Rectal smooth muscle tissue (tissue), 1 donor: ENCODE data around the gene FIGLA.
"Not testable (repeated sequence)": the region's sequence is repeated elsewhere in the genome, so short reads cannot be mapped to it uniquely, and the experiment has no call there.

Experiments used
- H3K27ac ChIP-seq: one replicate; pipeline ENCODE4 v1.7.0; 2013; ENCODE audit warnings: low read depth, low read length, inconsistent platforms
- H3K27me3 ChIP-seq: one replicate; pipeline ENCODE4 v1.7.0; 2013; ENCODE audit warnings: low read length; ENCODE audit not compliant: control insufficient read depth, insufficient read depth
- H3K36me3 ChIP-seq: one replicate; pipeline ENCODE4 v1.7.0; 2013; ENCODE audit warnings: low read length; ENCODE audit not compliant: control insufficient read depth, insufficient read depth
- H3K4me1 ChIP-seq: one replicate; pipeline ENCODE4 v1.7.0; 2013; ENCODE audit warnings: low read length; ENCODE audit not compliant: control insufficient read depth, insufficient read depth
- H3K4me3 ChIP-seq: one replicate; pipeline ENCODE4 v1.7.0; 2013; ENCODE audit warnings: low read length
- H3K9ac ChIP-seq: one replicate; pipeline ENCODE4 v1.7.0; 2013; ENCODE audit warnings: low read length

The FIGLA gene

DNA sequence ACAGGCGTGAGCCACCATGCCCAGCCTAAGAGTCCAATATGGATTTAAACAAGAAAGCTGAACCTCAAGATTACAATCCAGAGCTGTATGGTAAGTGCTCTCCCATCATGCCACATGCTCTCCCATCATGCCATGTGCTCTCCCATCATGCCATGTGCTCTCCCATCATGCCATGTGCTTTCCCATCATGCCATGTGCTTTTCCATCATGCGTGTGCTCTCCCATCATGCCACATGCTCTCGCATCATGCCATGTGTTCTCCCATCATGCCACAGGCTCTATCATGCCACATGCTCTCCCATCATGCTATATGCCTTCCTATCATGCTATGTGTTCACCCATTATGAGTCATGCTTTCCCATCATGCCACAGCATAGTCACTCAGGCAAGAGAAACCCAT is 43.2 kb downstream of the FIGLA start:
- Histone ChIP-seq H3K4me3 (no peak overlapping the region), H3K9ac (no peak overlapping the region), H3K27ac (no peak overlapping the region), H3K4me1 (no peaks in the 10 kb centered on the region), H3K27me3 (no peaks in the 10 kb centered on the region), H3K36me3 (no peaks in the 10 kb centered on the region)

DNA sequence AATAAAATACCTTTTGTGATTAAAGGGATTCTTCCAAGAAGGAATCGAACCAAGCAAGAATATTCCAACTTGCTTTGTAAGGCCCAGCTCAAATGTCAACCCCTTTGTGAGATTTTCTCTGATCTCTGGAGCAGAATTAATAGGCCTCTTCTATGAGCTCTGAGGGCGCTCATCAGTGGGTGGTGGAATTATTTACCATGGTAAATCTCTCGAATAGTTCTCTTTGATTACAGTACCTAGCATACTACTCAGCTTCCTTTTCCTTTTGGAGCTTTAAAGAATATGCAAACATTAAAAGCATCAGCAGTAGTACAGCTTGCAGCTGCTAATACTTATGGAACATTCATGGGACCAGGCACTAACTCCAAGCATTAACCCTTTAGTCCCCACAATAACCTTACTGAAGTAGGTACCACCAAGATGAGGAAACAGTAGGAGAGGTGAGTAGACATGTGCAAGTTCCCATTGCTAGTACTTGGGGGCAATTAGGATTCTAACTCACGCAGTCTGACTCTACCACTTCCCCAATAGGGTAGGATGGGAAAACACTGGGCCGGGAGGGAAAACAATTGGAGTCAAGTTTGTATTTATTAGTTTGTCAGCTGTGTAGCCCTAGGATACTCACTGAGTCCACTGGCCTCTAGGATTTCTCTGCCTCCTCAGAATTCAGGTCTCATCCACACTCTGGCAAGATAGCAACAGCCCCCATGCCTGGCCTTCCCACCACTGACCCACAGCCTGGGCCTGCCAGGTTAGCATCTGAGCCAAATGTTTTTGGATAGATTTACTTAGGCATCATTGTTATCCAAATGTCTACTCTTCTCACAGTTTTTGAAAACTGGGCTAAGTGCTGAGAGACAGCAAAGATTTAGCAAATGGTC is 44.1 kb downstream of the FIGLA start:
- Histone ChIP-seq H3K27ac (no peak overlapping the region), H3K9ac (no peak overlapping the region), H3K27me3 (no peaks in the 10 kb centered on the region), H3K4me1 (no peaks in the 10 kb centered on the region), H3K36me3 (no peaks in the 10 kb centered on the region), H3K4me3 (no peak overlapping the region)

DNA sequence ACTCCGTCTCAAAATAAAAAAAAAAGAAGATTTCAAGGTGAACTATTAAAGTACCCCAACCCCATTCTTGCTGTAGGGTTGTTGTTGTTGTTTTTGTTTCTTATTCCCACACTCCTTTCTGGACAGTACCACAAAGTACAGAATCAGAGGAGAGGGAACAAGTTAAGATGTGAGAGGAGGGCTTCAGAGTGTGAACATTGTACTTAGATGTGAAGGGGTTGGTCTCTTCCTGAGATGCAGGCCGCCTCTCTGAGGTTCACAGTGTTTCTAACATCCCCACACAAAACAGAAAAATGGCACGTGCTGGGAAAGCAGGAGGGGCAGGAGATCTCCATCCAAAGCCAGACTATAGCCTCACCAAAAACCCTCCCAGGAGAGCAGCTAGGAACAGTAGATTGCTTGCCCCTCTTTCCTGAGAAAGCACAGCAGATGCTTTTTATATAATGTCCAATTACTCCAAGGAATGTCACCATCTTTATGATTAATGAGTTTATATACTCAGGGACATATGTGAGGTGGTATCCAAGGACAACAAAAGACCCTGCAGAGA is 45.1 kb downstream of the FIGLA start:
- Histone ChIP-seq H3K27me3 (no peaks in the 10 kb centered on the region), H3K27ac (no peak overlapping the region), H3K4me1 (no peaks in the 10 kb centered on the region), H3K36me3 (no peaks in the 10 kb centered on the region), H3K4me3 (no peak overlapping the region), H3K9ac (no peak overlapping the region)

- no peaks in the 10 kb centered on the region for H3K36me3 ChIP-seq
- H3K27ac ChIP-seq: no peak overlapping the region
- H3K4me1 ChIP-seq: no peaks in the 10 kb centered on the region
- H3K27me3 ChIP-seq: no peaks in the 10 kb centered on the region
- H3K4me3 ChIP-seq: no peak overlapping the region
- no peak overlapping the region for H3K9ac ChIP-seq
Observed at GRCh38 chr2:70744397-70744796, 46.0 kb downstream of the FIGLA start.

- Histone ChIP-seq H3K9ac (no peak overlapping the region), H3K27me3 (no peaks in the 10 kb centered on the region), H3K4me1 (no peaks in the 10 kb centered on the region), H3K36me3 (no peaks in the 10 kb centered on the region), H3K4me3 (no peak overlapping the region), H3K27ac (no peak overlapping the region)
Observed at GRCh38 chr2:70743677-70744076, 46.8 kb downstream of the FIGLA start.

DNA sequence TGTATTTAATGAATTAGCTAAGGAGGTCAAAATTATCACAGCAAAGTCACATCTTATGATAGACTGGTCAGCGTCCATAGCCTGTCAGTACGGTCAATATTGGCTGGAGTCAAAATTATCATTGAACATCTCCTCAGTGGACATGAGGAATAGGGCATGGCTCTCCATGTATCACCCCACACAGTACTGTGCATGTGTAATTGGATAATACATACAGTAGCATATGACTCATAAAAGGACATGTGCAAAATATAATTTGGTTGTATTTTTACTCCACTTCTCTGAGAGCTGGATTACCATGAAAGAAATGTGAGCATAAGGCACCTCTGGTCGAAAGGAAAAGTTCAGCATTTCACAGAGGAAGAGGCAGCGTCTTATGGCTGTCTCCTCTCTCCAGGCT is 47.4 kb downstream of the FIGLA start:
- H3K36me3 ChIP-seq: no peaks in the 10 kb centered on the region

DNA sequence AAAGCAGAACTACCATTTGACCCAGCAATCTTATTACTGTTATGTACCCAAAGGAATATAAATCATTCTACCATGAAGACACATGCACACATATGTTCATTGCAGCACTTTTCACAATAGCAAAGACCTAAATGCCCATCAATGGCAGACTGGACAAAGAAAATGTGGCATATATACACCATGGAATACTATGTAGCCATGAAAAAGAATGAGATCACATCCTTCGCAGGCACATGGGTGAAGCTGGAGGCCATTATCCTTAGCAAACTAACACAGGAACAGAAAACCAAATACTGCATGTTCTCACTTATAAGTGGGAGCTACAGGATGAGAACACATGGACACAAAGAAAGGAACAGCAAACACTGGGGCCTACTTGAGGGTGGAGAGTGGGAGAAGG is 51.0 kb downstream of the FIGLA start:
- H3K4me3 ChIP-seq, H3K4me1 ChIP-seq, H3K27ac ChIP-seq, H3K36me3 ChIP-seq, H3K27me3 ChIP-seq, H3K9ac ChIP-seq: not testable (repeated sequence)

More for the DNA sequence above, 47.4 kb downstream of the FIGLA start:
- no peak overlapping the region for H3K9ac ChIP-seq
- no peak overlapping the region for H3K4me3 ChIP-seq
- no peaks in the 10 kb centered on the region for H3K27me3 ChIP-seq
- no peaks in the 10 kb centered on the region for H3K4me1 ChIP-seq
- no peak overlapping the region for H3K27ac ChIP-seq

GRCh38 chr2:70738159-70738558 is 52.3 kb downstream of the FIGLA start:
- Histone ChIP-seq H3K36me3 (no peaks in the 10 kb centered on the region), H3K27me3 (no peaks in the 10 kb centered on the region), H3K4me1 (no peaks in the 10 kb centered on the region), H3K27ac (no peak overlapping the region), H3K9ac (no peak overlapping the region), H3K4me3 (no peak overlapping the region)

DNA sequence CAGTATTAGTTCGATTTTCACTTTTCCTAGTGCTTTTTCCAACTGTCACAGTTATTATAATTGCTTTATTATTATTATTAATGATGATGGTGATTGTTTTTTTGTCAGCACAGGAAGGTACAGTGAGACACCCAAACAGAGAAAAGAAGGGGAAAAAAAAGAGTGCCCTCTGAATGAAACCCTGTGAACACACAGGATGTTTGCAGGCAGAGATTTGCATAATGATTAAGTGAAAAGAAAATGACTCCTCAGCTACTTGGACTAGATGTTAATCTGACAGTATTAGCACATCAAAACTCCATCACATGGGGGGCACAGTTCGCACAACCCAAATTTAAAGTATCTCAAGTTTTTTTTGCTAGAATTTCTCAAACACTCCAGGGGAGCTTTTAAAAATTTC is 55.4 kb downstream of the FIGLA start:
- no peak overlapping the region for H3K9ac ChIP-seq
- H3K4me1 ChIP-seq: no peaks in the 10 kb centered on the region
- H3K36me3 ChIP-seq: no peaks in the 10 kb centered on the region
- no peak overlapping the region for H3K27ac ChIP-seq
- no peak overlapping the region for H3K4me3 ChIP-seq
- no peaks in the 10 kb centered on the region for H3K27me3 ChIP-seq

- Histone ChIP-seq H3K4me3 (no peak overlapping the region), H3K36me3 (no peaks in the 10 kb centered on the region), H3K9ac (no peak overlapping the region), H3K27ac (no peak overlapping the region), H3K27me3 (no peaks in the 10 kb centered on the region), H3K4me1 (no peaks in the 10 kb centered on the region)
Observed at GRCh38 chr2:70733646-70734180, 56.7 kb downstream of the FIGLA start.

DNA sequence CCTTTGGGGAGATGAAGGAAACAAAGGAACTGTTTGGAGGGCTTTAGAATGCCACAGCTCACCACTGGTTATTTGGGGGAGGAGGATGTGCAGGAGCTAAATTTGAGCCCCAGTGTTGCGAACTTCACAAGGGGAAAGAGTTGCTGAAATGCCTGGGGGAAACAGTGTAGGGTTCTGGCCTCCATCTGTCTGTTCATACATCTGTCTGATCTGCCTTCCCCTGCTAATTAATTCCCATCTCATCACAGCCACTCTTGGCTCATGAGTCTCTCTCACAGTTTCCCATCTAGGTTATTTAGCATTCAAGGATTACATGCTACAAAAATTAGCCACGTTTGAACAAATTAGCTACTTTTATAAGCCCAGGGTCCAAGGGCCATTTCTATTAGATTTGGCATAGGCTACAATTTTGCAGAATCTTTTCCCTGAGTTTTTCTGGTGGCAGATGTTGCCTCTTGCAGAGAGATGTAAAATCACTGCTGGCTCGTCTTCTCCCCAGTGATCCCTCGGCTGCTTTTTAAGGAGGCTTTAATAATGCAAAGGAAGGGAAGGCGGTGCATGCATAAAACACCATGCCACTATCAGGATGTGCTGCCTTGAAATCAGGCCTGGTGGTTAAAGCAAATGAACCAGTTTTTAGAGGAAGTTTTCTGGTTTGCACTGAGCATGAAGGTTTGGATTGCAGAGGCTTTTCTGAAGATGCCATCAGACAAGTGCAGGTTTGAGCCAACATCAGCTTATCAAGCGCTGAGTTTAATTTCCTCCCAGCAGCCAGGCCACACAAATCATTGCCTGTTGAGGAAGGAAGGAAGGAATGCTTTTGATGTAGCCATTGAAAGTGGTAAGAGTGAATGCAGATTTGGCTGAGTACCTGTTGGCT is 57.4 kb downstream of the FIGLA start:
- Histone ChIP-seq H3K4me3 (no peak overlapping the region), H3K27ac (no peak overlapping the region), H3K9ac (no peak overlapping the region)

DNA sequence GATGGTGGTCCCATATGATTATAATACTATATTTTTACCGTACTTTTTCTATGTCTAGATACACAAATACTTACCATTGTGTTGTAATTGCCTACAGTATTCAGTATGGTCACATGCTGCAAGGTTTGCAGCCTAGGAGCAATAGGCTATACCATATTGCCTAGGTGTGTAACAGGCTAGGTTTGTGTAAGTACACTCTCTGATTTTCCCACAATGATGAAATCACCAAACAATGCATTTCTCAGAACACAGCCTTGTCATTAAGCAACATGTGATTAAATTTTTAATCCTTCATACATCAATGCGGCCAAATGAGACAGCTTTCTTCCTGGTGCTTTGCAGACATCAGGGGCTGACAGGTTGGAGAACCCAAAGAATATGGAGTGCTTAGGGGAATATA is 59.7 kb downstream of the FIGLA start:
- Histone ChIP-seq H3K4me3 (no peak overlapping the region), H3K4me1 (no peaks in the 10 kb centered on the region), H3K9ac (no peak overlapping the region), H3K36me3 (no peaks in the 10 kb centered on the region), H3K27me3 (no peaks in the 10 kb centered on the region), H3K27ac (no peak overlapping the region)

More for the DNA sequence above, 57.4 kb downstream of the FIGLA start:
- no peaks in the 10 kb centered on the region for H3K4me1 ChIP-seq
- no peaks in the 10 kb centered on the region for H3K36me3 ChIP-seq
- H3K27me3 ChIP-seq: no peaks in the 10 kb centered on the region
